Nephron progenitor cell (in vitro differentiated cells): ENCODE measurements around the gene CMTM5.
A peak's percentile ranks its signal among the peaks of the same experiment; 100 is the strongest.

ENCODE experiments used
- DNase-seq: peaks from one replicate; pipeline ENCODE4 v3.0.0; 2021
- H3K27ac Mint-ChIP-seq: 2 replicates; pipeline ENCODE4 v1.8.0; 2021; ENCODE audit warnings: mild to moderate bottlenecking, moderate library complexity, mixed read lengths
- H3K27me3 Mint-ChIP-seq: 2 replicates; pipeline ENCODE4 v1.8.0; 2021; ENCODE audit warnings: mild to moderate bottlenecking, low read depth, mixed read lengths; ENCODE audit not compliant: poor library complexity
- H3K36me3 Mint-ChIP-seq: 2 replicates; pipeline ENCODE4 v1.8.0; 2021; ENCODE audit warnings: low read depth, mixed read lengths
- H3K4me1 Mint-ChIP-seq: 2 replicates; pipeline ENCODE4 v1.8.0; 2021; ENCODE audit warnings: mixed read lengths
- H3K4me3 Mint-ChIP-seq: 2 replicates; pipeline ENCODE4 v1.8.0; 2021; ENCODE audit warnings: mild to moderate bottlenecking, moderate library complexity, mixed read lengths
- H3K9me3 Mint-ChIP-seq: 2 replicates; pipeline ENCODE4 v1.8.0; 2021; ENCODE audit warnings: mild to moderate bottlenecking, moderate library complexity, mixed read lengths
- CTCF ChIP-seq: fragments of 200-600 bp; sonication (generic); IDR thresholded peaks from 2 replicates; pipeline ENCODE4 v1.5.0; 2021; ENCODE audit warnings: antibody characterized with exemption

CMTM5 gene

GRCh38 chr14:23401291-23401690 lies 24.4 kb downstream of the CMTM5 start:
- Mint-ChIP-seq H3K4me3 (no peak overlapping the region), H3K27me3 (peaks cover 40% of the 10 kb centered on the region), H3K4me1 (peaks cover 41% of the 10 kb centered on the region), H3K36me3 (no peaks in the 10 kb centered on the region), H3K27ac (peak overlapping the region; percentile 5), H3K9me3 (no peaks in the 10 kb centered on the region)
- no peak for DNase-seq
- TF ChIP-seq CTCF: no peak

DNA sequence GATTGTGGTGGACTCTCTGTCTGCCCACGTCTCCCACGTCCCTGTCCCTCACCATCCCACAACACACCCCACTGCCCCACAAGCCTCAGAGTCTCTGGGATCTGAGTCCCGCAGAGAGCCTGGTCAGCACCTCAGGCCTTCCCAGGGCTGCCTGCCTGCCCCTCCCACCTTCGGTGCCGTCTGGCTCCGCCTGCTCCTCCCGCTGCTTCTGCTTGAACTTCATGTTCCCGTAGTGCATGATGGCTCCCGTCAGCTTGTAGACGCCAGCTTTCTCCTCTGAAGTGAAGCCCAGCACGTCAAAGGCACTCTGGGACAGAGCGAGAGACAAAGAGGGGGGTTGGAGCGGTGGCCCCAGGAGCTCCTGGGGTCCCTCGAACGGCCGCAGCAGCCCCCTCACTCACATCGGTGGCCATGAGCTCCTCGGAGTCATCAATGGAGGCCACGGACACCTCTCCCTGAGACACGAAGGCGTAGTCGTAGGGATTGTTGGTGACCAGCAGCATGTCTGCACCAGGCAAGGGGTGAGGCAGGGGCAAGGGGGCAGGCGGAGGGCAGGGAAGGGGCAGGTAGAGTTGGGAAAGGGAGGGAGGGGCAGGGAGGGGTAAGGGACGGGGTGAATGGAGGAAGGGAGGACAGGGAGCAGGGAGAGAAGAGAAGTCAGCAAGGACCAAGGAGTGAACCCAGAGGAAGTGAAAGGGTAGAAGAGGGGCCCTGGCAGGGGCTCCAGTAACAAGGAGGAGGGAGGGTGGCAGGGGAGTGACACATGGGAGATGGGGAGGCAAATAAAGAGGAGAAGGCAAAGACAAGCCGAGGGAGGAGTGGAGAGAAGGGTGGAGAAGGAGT lies 25.7 kb downstream of the CMTM5 start:
- H3K4me3 Mint-ChIP-seq: no peak overlapping the region
- H3K36me3 Mint-ChIP-seq: no peaks in the 10 kb centered on the region
- H3K4me1 Mint-ChIP-seq: peaks cover 50% of the 10 kb centered on the region
- no peak overlapping the region for H3K27ac Mint-ChIP-seq
- peaks cover 34% of the 10 kb centered on the region for H3K27me3 Mint-ChIP-seq
- no peak for TF ChIP-seq CTCF
- DNase-seq: no peak
- H3K9me3 Mint-ChIP-seq: no peaks in the 10 kb centered on the region

GRCh38 chr14:23403139-23403438 lies 26.2 kb downstream of the CMTM5 start:
- Mint-ChIP-seq H3K4me1 (peaks cover 55% of the 10 kb centered on the region), H3K36me3 (no peaks in the 10 kb centered on the region), H3K9me3 (no peaks in the 10 kb centered on the region), H3K27ac (peak overlapping the region; percentile 79), H3K27me3 (peaks cover 31% of the 10 kb centered on the region), H3K4me3 (no peak overlapping the region)
- no peak for TF ChIP-seq CTCF
- DNase-seq: no peak

- Mint-ChIP-seq H3K36me3 (no peaks in the 10 kb centered on the region), H3K9me3 (no peaks in the 10 kb centered on the region), H3K4me3 (no peak overlapping the region), H3K27me3 (peaks cover 28% of the 10 kb centered on the region), H3K4me1 (peaks cover 61% of the 10 kb centered on the region), H3K27ac (peak overlapping the region; percentile 43)
- DNase-seq: no peak
- no peak for TF ChIP-seq CTCF
These were observed 27.1 kb downstream of the CMTM5 start for GRCh38 chr14:23403908-23404307.

DNA sequence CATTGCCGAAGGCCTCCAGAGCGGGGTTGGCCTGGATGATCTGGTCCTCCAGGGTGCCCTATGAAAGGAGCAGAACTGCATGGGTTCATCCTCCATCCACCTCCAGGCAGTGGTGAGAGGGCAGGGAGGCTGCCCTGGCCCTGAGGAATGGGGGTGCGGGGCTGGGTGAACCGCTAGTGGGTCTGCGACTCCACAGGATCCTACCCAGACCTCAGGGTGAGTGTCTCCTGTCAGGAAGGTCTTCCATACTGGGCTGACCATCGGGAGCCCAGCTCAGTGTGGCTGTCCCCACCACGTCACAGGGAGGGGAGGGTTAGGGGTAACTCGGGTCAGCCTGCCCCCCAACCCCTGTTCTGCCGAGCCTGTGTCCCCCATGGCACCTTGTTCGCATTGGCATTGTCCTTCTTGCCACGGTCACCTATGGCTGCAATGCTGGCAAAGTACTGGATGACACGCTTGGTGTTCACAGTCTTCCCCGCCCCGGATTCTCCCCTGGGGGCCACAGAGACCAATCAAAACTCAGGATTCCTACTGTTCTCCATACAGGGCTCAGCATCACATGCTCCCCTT lies 27.6 kb downstream of the CMTM5 start:
- Mint-ChIP-seq H3K9me3 (no peaks in the 10 kb centered on the region), H3K36me3 (no peaks in the 10 kb centered on the region), H3K4me1 (peaks cover 58% of the 10 kb centered on the region), H3K27me3 (peaks cover 28% of the 10 kb centered on the region), H3K27ac (no peak overlapping the region), H3K4me3 (no peak overlapping the region)
- no peak for TF ChIP-seq CTCF
- DNase-seq: no peak

- H3K27ac Mint-ChIP-seq: no peak overlapping the region
- H3K27me3 Mint-ChIP-seq: peaks cover 28% of the 10 kb centered on the region
- H3K9me3 Mint-ChIP-seq: no peaks in the 10 kb centered on the region
- H3K4me1 Mint-ChIP-seq: peaks cover 53% of the 10 kb centered on the region
- DNase-seq: no peak
- TF ChIP-seq CTCF: no peak
- H3K36me3 Mint-ChIP-seq: no peaks in the 10 kb centered on the region
- no peak overlapping the region for H3K4me3 Mint-ChIP-seq
These were observed 28.2 kb downstream of the CMTM5 start for GRCh38 chr14:23405096-23405495.
